ENCODE measurements around the gene ZNF140. TPM values are rescaled to one million over a fixed set of nuclear protein-coding genes. Genes with fewer than 3 reads are reported as not detected.

Gene ZNF140
- total and polyA plus RNA-seq, 2 donors (not counting 3 experiments of a cell fraction or from before 2014, with no cell fraction given), result 8.9 to 11.9 TPM

DNA sequence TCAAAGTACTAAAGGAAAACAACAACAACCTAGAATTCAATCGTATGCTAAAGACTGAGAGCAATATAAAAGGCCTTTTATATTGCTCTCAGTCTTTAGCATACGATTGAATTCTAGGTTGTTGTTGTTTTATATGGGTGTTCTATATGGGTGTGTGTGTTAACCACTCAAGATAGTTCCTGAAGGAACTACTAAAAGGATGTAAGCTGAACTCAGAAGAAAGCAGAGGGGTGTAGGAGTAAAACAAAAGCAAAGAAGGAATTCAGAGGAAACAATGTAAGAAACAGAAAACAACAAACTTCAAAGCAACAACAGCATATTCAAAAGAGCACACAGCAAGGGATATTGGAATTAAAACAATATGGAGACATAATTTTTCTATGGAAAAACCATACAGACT is 44.0 kb downstream of the ZNF140 start:
- no peaks in the 10 kb centered on the region for H3K4me1 ChIP-seq (ENCODE audit: control insufficient read depth, extremely low read depth, insufficient read depth, low read length)
- dilution Hi-C loops (cut with MboI; ENCODE audit: extremely low pct_ligation_motif_present, low sequenced_read_pairs), result no loop called here
- peaks cover 15% of the 10 kb centered on the region for H3K9me3 ChIP-seq (replicated peaks; ENCODE audit: control insufficient read depth, insufficient read depth, low read length)
- no peak overlapping the region for H3K4me3 ChIP-seq (replicated peaks in 1 of 3; ENCODE audit: insufficient read depth in 1 of 3, low read depth in 1 of 3, low read length in 3 of 3)
- no peak overlapping the region for H3K27ac ChIP-seq (ENCODE audit: insufficient read depth, low read depth, low read length)
- intact Hi-C loops (cut with micrococcal nuclease), result no loop called here
- no peak overlapping the region for H2AFZ ChIP-seq (ENCODE audit: low read depth, low read length)
- no peaks in the 10 kb centered on the region for H3K27me3 ChIP-seq (ENCODE audit: control insufficient read depth in 2 of 2, insufficient read depth in 2 of 2, low read length in 2 of 2)
- no peaks in the 10 kb centered on the region for H3K79me2 ChIP-seq (ENCODE audit: control insufficient read depth, insufficient read depth, low read length)
- no peaks in the 10 kb centered on the region for H3K36me3 ChIP-seq (ENCODE audit: control insufficient read depth in 2 of 2, extremely low read depth in 1 of 2, insufficient read depth in 2 of 2, low read length in 2 of 2)
- DNase-seq (ENCODE audit: low read depth, low spot score), result no peak
- H3K9ac ChIP-seq (replicated peaks; ENCODE audit: extremely low read depth, insufficient read depth, low read length), result no peak overlapping the region
- BruUV-seq (replicated peaks), result no TSS peak
- ChIA-PET CTCF (no interaction called here), POLR2A (no interaction called here)
- no peak for TF ChIP-seq MYC (IDR thresholded peaks at IDR 0.05; ENCODE audit: low read depth, low read length)
- no peaks in the 10 kb centered on the region for H3K9me1 ChIP-seq (replicated peaks; ENCODE audit: control insufficient read depth, extremely low read depth, insufficient read depth, low read length)
- H3K4me2 ChIP-seq (ENCODE audit: insufficient read depth, low read length), result no peak overlapping the region
- no peaks in the 10 kb centered on the region for H4K20me1 ChIP-seq (replicated peaks; ENCODE audit: control insufficient read depth, extremely low read depth, insufficient read depth, low read length)
- FAIRE-seq, result no peak

DNA sequence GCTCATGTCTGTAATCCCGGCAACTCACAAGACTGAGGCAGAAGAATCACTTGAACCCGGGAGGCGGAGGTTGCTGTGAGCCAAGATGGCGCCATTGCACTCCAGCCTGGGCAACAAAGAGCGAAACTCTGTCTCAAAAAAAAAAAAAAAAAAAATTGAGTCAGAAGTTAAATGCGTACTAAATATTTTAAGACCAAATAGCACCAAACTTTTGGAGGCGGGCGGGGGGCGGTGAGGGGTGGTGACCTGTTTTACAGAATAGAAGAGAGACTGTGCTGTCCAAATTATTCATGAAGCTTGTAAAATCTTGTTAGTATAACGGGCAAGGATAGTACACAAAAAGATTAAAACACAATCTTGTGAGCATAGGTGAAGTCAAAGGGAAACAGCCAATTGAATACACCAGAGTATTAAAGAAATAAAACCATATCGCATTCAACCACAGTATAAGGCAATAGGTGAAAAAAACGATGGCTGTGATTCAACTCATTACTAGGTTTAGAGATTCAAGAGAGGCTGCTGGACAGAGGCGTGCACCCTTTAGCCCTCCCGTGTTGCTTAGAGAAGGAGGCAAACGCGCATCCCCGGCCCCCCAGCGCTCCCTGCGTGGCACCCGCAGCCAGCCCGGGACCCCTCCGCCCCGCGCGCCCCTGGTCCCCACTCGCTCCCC is 48.8 kb downstream of the ZNF140 start:
- Histone ChIP-seq H3K4me3 (replicated peaks in 1 of 3; ENCODE audit: insufficient read depth in 1 of 3, low read depth in 1 of 3, low read length in 3 of 3) (peak overlapping the region; percentile 62 to 87 (median 87)), H2AFZ (ENCODE audit: low read depth, low read length) (peak overlapping the region; percentile 90), H3K9me1 (replicated peaks; ENCODE audit: control insufficient read depth, extremely low read depth, insufficient read depth, low read length) (no peaks in the 10 kb centered on the region), H3K27ac (ENCODE audit: insufficient read depth, low read depth, low read length) (peak overlapping the region; percentile 86), H3K27me3 (ENCODE audit: control insufficient read depth in 2 of 2, insufficient read depth in 2 of 2, low read length in 2 of 2) (no peaks in the 10 kb centered on the region), H4K20me1 (replicated peaks; ENCODE audit: control insufficient read depth, extremely low read depth, insufficient read depth, low read length) (no peaks in the 10 kb centered on the region), H3K36me3 (ENCODE audit: control insufficient read depth in 2 of 2, extremely low read depth in 1 of 2, insufficient read depth in 2 of 2, low read length in 2 of 2) (no peaks in the 10 kb centered on the region), H3K79me2 (ENCODE audit: control insufficient read depth, insufficient read depth, low read length) (no peaks in the 10 kb centered on the region), H3K9me3 (replicated peaks; ENCODE audit: control insufficient read depth, insufficient read depth, low read length) (peaks cover 6% of the 10 kb centered on the region), H3K4me1 (ENCODE audit: control insufficient read depth, extremely low read depth, insufficient read depth, low read length) (no peaks in the 10 kb centered on the region), H3K9ac (replicated peaks; ENCODE audit: extremely low read depth, insufficient read depth, low read length) (peak overlapping the region; percentile 65), H3K4me2 (ENCODE audit: insufficient read depth, low read length) (peak overlapping the region; percentile 82)
- BruUV-seq (replicated peaks), result no TSS peak
- DNase-seq (ENCODE audit: low read depth, low spot score) (no peak), FAIRE-seq (peak; percentile 66)
- ChIA-PET POLR2A (interaction anchor here (0.9 to 1.1 kb wide), 2 partner anchors 12 to 49 kb away, joined by 3 to 11 read pairs; no protein-coding TSS in a partner anchor), CTCF (interaction anchor here (1.3 to 3.5 kb wide), 2 partner anchors 49 to 52 kb away, joined by 4 to 13 read pairs; partner anchors contain the start of gene ZNF268)
- dilution Hi-C loops (cut with MboI; ENCODE audit: extremely low pct_ligation_motif_present, low sequenced_read_pairs), result no loop called here
- intact Hi-C loops (cut with micrococcal nuclease), result loop anchor here (1.0 kb wide), 4 partner anchors 49 to 143 kb away; partner anchors contain the start of genes ZNF140, ZNF26, ZNF268 and ZNF84
- TF ChIP-seq, protein P1, sequence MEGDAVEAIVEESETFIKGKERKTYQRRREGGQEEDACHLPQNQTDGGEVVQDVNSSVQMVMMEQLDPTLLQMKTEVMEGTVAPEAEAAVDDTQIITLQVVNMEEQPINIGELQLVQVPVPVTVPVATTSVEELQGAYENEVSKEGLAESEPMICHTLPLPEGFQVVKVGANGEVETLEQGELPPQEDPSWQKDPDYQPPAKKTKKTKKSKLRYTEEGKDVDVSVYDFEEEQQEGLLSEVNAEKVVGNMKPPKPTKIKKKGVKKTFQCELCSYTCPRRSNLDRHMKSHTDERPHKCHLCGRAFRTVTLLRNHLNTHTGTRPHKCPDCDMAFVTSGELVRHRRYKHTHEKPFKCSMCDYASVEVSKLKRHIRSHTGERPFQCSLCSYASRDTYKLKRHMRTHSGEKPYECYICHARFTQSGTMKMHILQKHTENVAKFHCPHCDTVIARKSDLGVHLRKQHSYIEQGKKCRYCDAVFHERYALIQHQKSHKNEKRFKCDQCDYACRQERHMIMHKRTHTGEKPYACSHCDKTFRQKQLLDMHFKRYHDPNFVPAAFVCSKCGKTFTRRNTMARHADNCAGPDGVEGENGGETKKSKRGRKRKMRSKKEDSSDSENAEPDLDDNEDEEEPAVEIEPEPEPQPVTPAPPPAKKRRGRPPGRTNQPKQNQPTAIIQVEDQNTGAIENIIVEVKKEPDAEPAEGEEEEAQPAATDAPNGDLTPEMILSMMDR (IDR thresholded peaks at IDR 0.05; ENCODE audit: extremely low read depth in 1 of 2, insufficient read depth in 1 of 2, low read depth in 1 of 2, low read length in 2 of 2), result no peak
- TF ChIP-seq MYC (IDR thresholded peaks at IDR 0.05; ENCODE audit: low read depth, low read length) (no peak), EZH2 (IDR thresholded peaks at IDR 0.05; ENCODE audit: borderline replicate concordance, low read depth, low read length, severe bottlenecking) (no peak), JUN (IDR thresholded peaks at IDR 0.05; ENCODE audit: borderline replicate concordance, insufficient read depth, insufficient read length, low read depth) (no peak), GATA2 (IDR thresholded peaks at IDR 0.05; ENCODE audit: insufficient read depth, insufficient read length, low read depth, low read length) (no peak), POLR2AphosphoS5 (IDR thresholded peaks at IDR 0.05; ENCODE audit: insufficient read depth, low read depth, low read length) (no peak), FOS (IDR thresholded peaks at IDR 0.05; ENCODE audit: borderline replicate concordance, insufficient read depth, low read length) (no peak), POLR2A (IDR thresholded peaks at IDR 0.05; ENCODE audit: low read depth, low read length) (no peak)
- TF ChIP-seq, protein P2, sequence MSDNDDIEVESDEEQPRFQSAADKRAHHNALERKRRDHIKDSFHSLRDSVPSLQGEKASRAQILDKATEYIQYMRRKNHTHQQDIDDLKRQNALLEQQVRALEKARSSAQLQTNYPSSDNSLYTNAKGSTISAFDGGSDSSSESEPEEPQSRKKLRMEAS (IDR thresholded peaks at IDR 0.05; ENCODE audit: insufficient read depth, insufficient read length), result no peak

Measured in endothelial cell of umbilical vein (primary cell).